Fibroblast of skin of abdomen (primary cell): ENCODE results near the gene MAP2K5.

ENCODE experiments used
- DNase-seq: peaks from one replicate; pipeline ENCODE4 v3.0.0-alpha.2; 2013

Gene MAP2K5

GRCh38 chr15:67678993-67679392 lies 136.5 kb downstream of the MAP2K5 start:
- no peak for DNase-seq

- DNase-seq, result peak; percentile 41
Measured at GRCh38 chr15:67680641-67681040, 138.1 kb downstream of the MAP2K5 start.

- peak; percentile 54 for DNase-seq
Measured at GRCh38 chr15:67685008-67685599, 142.6 kb downstream of the MAP2K5 start.

GRCh38 chr15:67685716-67686115 lies 143.2 kb downstream of the MAP2K5 start:
- no peak for DNase-seq

GRCh38 chr15:67690936-67691335 lies 148.4 kb downstream of the MAP2K5 start:
- DNase-seq, result peak; percentile 66

- DNase-seq, result no peak
Measured at GRCh38 chr15:67691450-67691849, 148.9 kb downstream of the MAP2K5 start.

GRCh38 chr15:67692573-67692972 lies 150.1 kb downstream of the MAP2K5 start:
- DNase-seq, result no peak

GRCh38 chr15:67696087-67696486 lies 153.6 kb downstream of the MAP2K5 start:
- DNase-seq, result no peak

- DNase-seq, result no peak
Measured at GRCh38 chr15:67700023-67700422, 157.5 kb downstream of the MAP2K5 start.

GRCh38 chr15:67701669-67702068 lies 159.2 kb downstream of the MAP2K5 start:
- no peak for DNase-seq

- no peak for DNase-seq
Measured at GRCh38 chr15:67707520-67708283, 165.2 kb downstream of the MAP2K5 start.

GRCh38 chr15:67708500-67708899 lies 166.0 kb downstream of the MAP2K5 start:
- no peak for DNase-seq

- no peak for DNase-seq
Measured at GRCh38 chr15:67715170-67715569, 172.7 kb downstream of the MAP2K5 start.

GRCh38 chr15:67716171-67716570 lies 173.7 kb downstream of the MAP2K5 start:
- DNase-seq, result no peak

- DNase-seq, result no peak
Measured at GRCh38 chr15:67717776-67718175, 175.3 kb downstream of the MAP2K5 start.

- no peak for DNase-seq
Measured at GRCh38 chr15:67719330-67719959, 176.9 kb downstream of the MAP2K5 start.

- DNase-seq, result no peak
Measured at GRCh38 chr15:67720556-67721175, 178.2 kb downstream of the MAP2K5 start.

GRCh38 chr15:67722030-67722817 lies 179.7 kb downstream of the MAP2K5 start:
- no peak for DNase-seq

GRCh38 chr15:67723294-67724024 lies 181.0 kb downstream of the MAP2K5 start:
- no peak for DNase-seq

GRCh38 chr15:67724691-67725375 lies 182.3 kb downstream of the MAP2K5 start:
- DNase-seq, result no peak

GRCh38 chr15:67730135-67730534 lies 187.6 kb downstream of the MAP2K5 start:
- DNase-seq, result no peak
